ENCODE measurements around the gene ADAMTS15.

ADAMTS15 gene

GRCh38 chr11:130462931-130463330 lies 14.5 kb downstream of the ADAMTS15 start:
- no peak for DNase-seq

- no peak for DNase-seq
Observed at GRCh38 chr11:130464291-130464812, 15.9 kb downstream of the ADAMTS15 start.

- DNase-seq, result no peak
Observed at GRCh38 chr11:130465263-130465662, 16.8 kb downstream of the ADAMTS15 start.

GRCh38 chr11:130467116-130467900 lies 18.9 kb downstream of the ADAMTS15 start:
- DNase-seq, result no peak

GRCh38 chr11:130469181-130469580 lies 20.7 kb downstream of the ADAMTS15 start:
- no peak for DNase-seq

- no peak for DNase-seq
Observed at GRCh38 chr11:130470832-130471706, 22.6 kb downstream of the ADAMTS15 start.

GRCh38 chr11:130471731-130472433 lies 23.4 kb downstream of the ADAMTS15 start:
- no peak for DNase-seq

- DNase-seq, result no peak
Observed at GRCh38 chr11:130472434-130472961, 24.1 kb downstream of the ADAMTS15 start.

- no peak for DNase-seq
Observed at GRCh38 chr11:130473056-130473794, 24.8 kb downstream of the ADAMTS15 start.

- no peak for DNase-seq
Observed at GRCh38 chr11:130473795-130474377, 25.4 kb downstream of the ADAMTS15 start.

- no peak for DNase-seq
Observed at GRCh38 chr11:130474637-130475400, 26.4 kb downstream of the ADAMTS15 start.

GRCh38 chr11:130475426-130476053 lies 27.1 kb downstream of the ADAMTS15 start:
- DNase-seq, result no peak

- no peak for DNase-seq
Observed at GRCh38 chr11:130476200-130476921, 27.9 kb downstream of the ADAMTS15 start.

- DNase-seq, result no peak
Observed at GRCh38 chr11:130476922-130477491, 28.6 kb downstream of the ADAMTS15 start.

- DNase-seq, result no peak
Observed at GRCh38 chr11:130477586-130478203, 29.2 kb downstream of the ADAMTS15 start.

- DNase-seq, result no peak
Observed at GRCh38 chr11:130478204-130478701, 29.8 kb downstream of the ADAMTS15 start.

- no peak for DNase-seq
Observed at GRCh38 chr11:130478881-130479280, 30.4 kb downstream of the ADAMTS15 start.

- DNase-seq, result no peak
Observed at GRCh38 chr11:130480186-130480585, 31.7 kb downstream of the ADAMTS15 start.

- DNase-seq, result no peak
Observed at GRCh38 chr11:130480711-130481140, 32.3 kb downstream of the ADAMTS15 start.
